Smooth muscle cell of the umbilical artery (primary cell): ENCODE measurements around the gene MDFIC. TPM values are rescaled to one million over a fixed set of nuclear protein-coding genes. Genes with fewer than 3 reads are reported as not detected.

Experiments
- total RNA-seq: library from RNA; depleted of rRNA; stranded (reverse); fragments of >200 nt; gene quantifications from 2 replicates; pipeline ENCODE4 v1.2.3, GENCODE V29; 2014

The MDFIC gene
- 31.5 and 46.2 TPM in 2 replicates for total RNA-seq

GRCh38 chr7:114922026-114922651 lies at the start of gene MDFIC:
MDFIC (plus strand) TSS chr7:114922094; CDS start chr7:114923034, 940 bp downstream.

